Heart right ventricle (tissue), 16 donors: ENCODE data around the gene PXK. TPM values are rescaled to one million over a fixed set of nuclear protein-coding genes. Genes with fewer than 3 reads are reported as not detected.

ENCODE experiments used
- ATAC-seq, 8 donors: fragments of 200-7000 bp; cut with Tn5 transposase; one replicate each; pipeline ENCODE4 v1.9.1; 2020; ENCODE audit warnings: mild to moderate bottlenecking in 8 of 8, moderate library complexity in 8 of 8, moderate number of reproducible peaks in 1 of 8
- DNase-seq, 2 donors: peaks; one replicate each; pipeline ENCODE4 v3.0.0-alpha.2; 2020
- H3K27ac ChIP-seq, 10 donors: fragments of 200-600 bp; sonication (generic) in 2 of 10; one replicate each; pipeline versions ENCODE4 v1.5.0 to v1.8.0; 2020 to 2022; ENCODE audit warnings: mild to moderate bottlenecking in 3 of 10
- H3K27me3 ChIP-seq, 7 donors: fragments of 200-600 bp; one replicate each; pipeline ENCODE4 v1.8.0; 2021 to 2022; ENCODE audit warnings: mild to moderate bottlenecking in 2 of 7
- H3K36me3 ChIP-seq, 9 donors: fragments of 200-600 bp; sonication (generic) in 1 of 9; one replicate each; pipeline versions ENCODE4 v1.5.0 to v1.8.0; 2020 to 2022; ENCODE audit warnings: mild to moderate bottlenecking in 2 of 9
- H3K4me1 ChIP-seq, 9 donors: fragments of 200-600 bp; sonication (generic) in 1 of 9; one replicate each; pipeline versions ENCODE4 v1.5.0 to v1.8.0; 2020 to 2022; ENCODE audit warnings: mild to moderate bottlenecking in 4 of 9
- H3K4me3 ChIP-seq, 10 donors: fragments of 200-600 bp; sonication (generic) in 2 of 10; one replicate each; pipeline versions ENCODE4 v1.5.0 to v1.8.0; 2020 to 2022; ENCODE audit warnings: mild to moderate bottlenecking in 7 of 10, moderate library complexity in 2 of 10
- H3K9me3 ChIP-seq, 11 donors: fragments of 200-600 bp in 10 of 11; sonication (generic) in 2 of 11; one replicate each; pipeline versions ENCODE4 v1.5.0 to v1.8.0; 2013 to 2022; ENCODE audit warnings: mild to moderate bottlenecking in 2 of 11, control low read depth in 1 of 11, moderate library complexity in 1 of 11
- CTCF ChIP-seq, 9 donors: fragments of 200-600 bp; sonication (generic) in 2 of 9; IDR thresholded peaks; one replicate each; pipeline versions ENCODE4 v1.5.0 to v1.8.0; 2021 to 2022; ENCODE audit warnings: antibody characterized with exemption in 9 of 9, mild to moderate bottlenecking in 5 of 9, moderate library complexity in 1 of 9
- WGBS, 2 donors: extraction: QIAGEN DNeasy Blood & Tissue Kit; methylation state at CpG; one replicate each; pipeline ENCODE4 v1.1.7; 2013; ENCODE audit warnings: inconsistent platforms in 1 of 2; 5-methylcytosine and 5-hydroxymethylcytosine counted together
- intact Hi-C, 10 donors: fragments of 100-400 bp; cut with DNase I; formaldehyde crosslinking; loops; one replicate each; pipeline versions ENCODE4 v1.11.1 to v1.14.2; 2022
- polyA plus RNA-seq, 2 donors: library from polyadenylated mRNA; stranded (reverse); fragments of 200-250 nt; gene quantifications; one replicate each; pipeline ENCODE4 v1.2.3, GENCODE V29; 2013
- total RNA-seq, 10 donors: library from RNA; stranded (reverse); fragmentation: NEBNext Ultra II Directional in 3 of 10; extraction: Animal tissue kit (Norgen Biotek cat#: 25700) in 3 of 10; gene quantifications; one replicate each; pipeline versions ENCODE4 v1.2.1 to v1.2.4, GENCODE V29; 2021 to 2023
- donor health status: Arrhythmogenic right ventricular cardiomyopathy.
- donor health status: ischemic (EF 13 %, LVEDD 7.1; RV severe dilation, severe dysfunction).
- donor health status: healthy with polysubstance abuse.
- donor health status: DM: no; HTN: yes; CAD: no.
- donor health status: DM: no; HTN: no; CAD: no.
- donor health status: ischemic (EF 25% LVEDD 6.9; RV normal size, moderate dysfunction).
- donor health status: ischemic (EF 25% LVEDD 5.7; RV mildly dilated, moderate dysfunction).
- donor health status: healthy.
- donor health status: DM: yes; HTN: yes; CAD: no.
- donor health status: Ischemic cardiomyopathy.
- donor health status: ischemic (EF 35%, LVEDD 5.7; RV mildly dilated, moderate dysfunction).
- donor health status: nonischemic (EF 11% LVEDD 7.7; RV severe dilation, severe dysfunction).
- donor health status: DM: yes; HTN: yes; CAD: no.
- donor health status: PGD.
- donor health status: ischemic (EF 29% LVEDD 5.4; RV normal size, mild dysfunction).
- donor health status: nonischemic (EF 23%, LVEDD 6.1; RV moderate dilation, normal function).

Gene PXK
- total and polyA plus RNA-seq, 12 donors, result 5.6 to 16.3 (median 10.8) TPM

- no peak overlapping the region for H3K4me3 ChIP-seq
- H3K36me3 ChIP-seq, result peaks cover 0 to 14% (median 0%) of the 10 kb centered on the region in 9 donors
- peaks cover 0 to 7% (median 0%) of the 10 kb centered on the region in 11 donors for H3K9me3 ChIP-seq
- ATAC-seq (no peak), DNase-seq (no peak)
- intact Hi-C loops, result loop anchor here in 2 of 10 donors (10.0 kb wide), 2 partner anchors 49 to 59 kb away; partner anchors contain the start of gene ABHD6 (in 1 of the 2)
- no peaks in the 10 kb centered on the region for H3K27me3 ChIP-seq
- H3K27ac ChIP-seq, result no peak overlapping the region
- TF ChIP-seq CTCF (IDR thresholded peaks at IDR 0.05), result no peak
- 76 to 77% methylated on average over 9 of the region's 9 CpGs for WGBS, 2 donors
- H3K4me1 ChIP-seq, result peaks cover 0 to 4% (median 0%) of the 10 kb centered on the region in 9 donors
Observed at GRCh38 chr3:58293516-58293915, 39.2 kb upstream of the PXK start.

- H3K27ac ChIP-seq, result no peak overlapping the region
Observed at GRCh38 chr3:58296269-58296668, 36.4 kb upstream of the PXK start.

GRCh38 chr3:58296843-58297242 is 35.8 kb upstream of the PXK start:
- intact Hi-C loops, result loop anchor here in 6 of 10 donors (2.0 to 10.0 kb wide), 5 partner anchors 52 to 110 kb away; partner anchors contain the start of gene ABHD6 (in 4 of the 6)
- H3K4me1 ChIP-seq, result peaks cover 0 to 11% (median 0%) of the 10 kb centered on the region in 9 donors
- DNase-seq, result no peak
- no peak for TF ChIP-seq CTCF (IDR thresholded peaks at IDR 0.05)
- H3K36me3 ChIP-seq, result peaks cover 0 to 9% (median 0%) of the 10 kb centered on the region in 9 donors
- WGBS, 2 donors, result 68 to 69% methylated on average over 6 of the region's 6 CpGs
- H3K4me3 ChIP-seq, result no peak overlapping the region
- H3K27ac ChIP-seq, result no peak overlapping the region
- peaks cover 0 to 9% (median 0%) of the 10 kb centered on the region in 7 donors for H3K27me3 ChIP-seq
- peaks cover 0 to 7% (median 0%) of the 10 kb centered on the region in 11 donors for H3K9me3 ChIP-seq
- ATAC-seq, result peak in 3 of 8 donors; percentile 6 to 33 (median 21)

More at GRCh38 chr3:58296269-58296668, 36.4 kb upstream of the PXK start:
- Histone ChIP-seq H3K4me1 (peaks cover 0 to 11% (median 0%) of the 10 kb centered on the region in 9 donors), H3K36me3 (peaks cover 0 to 9% (median 0%) of the 10 kb centered on the region in 9 donors), H3K4me3 (no peak overlapping the region), H3K27me3 (peaks cover 0 to 9% (median 0%) of the 10 kb centered on the region in 7 donors), H3K9me3 (peaks cover 0 to 7% (median 0%) of the 10 kb centered on the region in 11 donors)
- 65 to 67% methylated on average over 5 of the region's 5 CpGs for WGBS, 2 donors
- ATAC-seq (peak in 1 of 8 donors; percentile 8), DNase-seq (no peak)
- no peak for TF ChIP-seq CTCF (IDR thresholded peaks at IDR 0.05)
- intact Hi-C loops, result loop anchor here in 6 of 10 donors (2.0 to 10.0 kb wide), 5 partner anchors 51 to 109 kb away; partner anchors contain the start of gene ABHD6 (in 4 of the 6)

- no peak for TF ChIP-seq CTCF (IDR thresholded peaks at IDR 0.05)
- Histone ChIP-seq H3K27ac (no peak overlapping the region), H3K4me3 (no peak overlapping the region), H3K36me3 (peaks cover 0 to 9% (median 0%) of the 10 kb centered on the region in 9 donors), H3K27me3 (peaks cover 0 to 9% (median 0%) of the 10 kb centered on the region in 7 donors), H3K4me1 (peaks cover 0 to 11% (median 0%) of the 10 kb centered on the region in 9 donors), H3K9me3 (peaks cover 0 to 7% (median 0%) of the 10 kb centered on the region in 11 donors)
- DNase-seq, result no peak
- no peak for ATAC-seq
- WGBS, 2 donors, result 66 to 71% methylated on average over 3 of the region's 3 CpGs
- intact Hi-C loops, result loop anchor here in 7 of 10 donors (2.0 to 10.0 kb wide), 6 partner anchors 53 to 111 kb away; partner anchors contain the start of gene ABHD6 (in 4 of the 7)
Observed at GRCh38 chr3:58298190-58298589, 34.5 kb upstream of the PXK start.
